Fibroblast of lung (primary cell): Measurements from ENCODE around the gene ARAP3. TPM values are rescaled to one million over a fixed set of nuclear protein-coding genes. Genes with fewer than 3 reads are reported as not detected.
A peak's percentile ranks its signal among the peaks of the same experiment; 100 is the strongest.

Experiments
- DNase-seq, 2 donors: peaks; one replicate each; pipeline versions ENCODE4 v3.0.0 to v3.0.0-alpha.2; 2010; ENCODE audit warnings: low read depth in 2 of 2
- H2AFZ ChIP-seq: 2 replicates; pipeline ENCODE4 v1.5.1; 2012; ENCODE audit warnings: low read length, control low read depth, inconsistent platforms
- H3K27ac ChIP-seq: 2 replicates; pipeline ENCODE4 v1.5.1; 2011; ENCODE audit warnings: low read length, control low read depth; ENCODE audit not compliant: insufficient read depth
- H3K27me3 ChIP-seq: 2 replicates; pipeline ENCODE4 v1.5.1; 2011; ENCODE audit warnings: mild to moderate bottlenecking, low read length; ENCODE audit not compliant: control insufficient read depth, insufficient read depth
- H3K36me3 ChIP-seq: 2 replicates; pipeline ENCODE4 v1.5.1; 2011; ENCODE audit warnings: low read length; ENCODE audit not compliant: control insufficient read depth, insufficient read depth
- H3K4me1 ChIP-seq: 2 replicates; pipeline ENCODE4 v1.5.1; 2011; ENCODE audit warnings: low read length; ENCODE audit not compliant: control insufficient read depth, insufficient read depth; ENCODE audit errors: extremely low read depth
- H3K4me2 ChIP-seq: 2 replicates; pipeline ENCODE4 v1.5.1; 2011; ENCODE audit warnings: low read length, control low read depth; ENCODE audit not compliant: insufficient read depth; ENCODE audit errors: extremely low read depth
- H3K4me3 ChIP-seq, 4 experiments: fragments of 200-600 bp in 1 of 4; sonication (generic) in 1 of 4; replicated peaks in 1 of 4; 2 replicates each; pipeline ENCODE4 v1.5.1; 2011 to 2016; ENCODE audit warnings: low read length in 4 of 4, low read depth in 3 of 4, mild to moderate bottlenecking in 3 of 4, control low read depth in 2 of 4, inconsistent platforms in 1 of 4, mixed read lengths in 1 of 4; ENCODE audit not compliant: insufficient read depth in 1 of 4; ENCODE audit errors: control extremely low read depth in 1 of 4
- H3K79me2 ChIP-seq: 2 replicates; pipeline ENCODE4 v1.5.1; 2012; ENCODE audit warnings: mild to moderate bottlenecking, low read length, inconsistent platforms; ENCODE audit not compliant: control insufficient read depth, insufficient read depth
- H3K9ac ChIP-seq: 2 replicates; pipeline ENCODE4 v1.5.1; 2011; ENCODE audit warnings: mild to moderate bottlenecking, low read length, control low read depth; ENCODE audit not compliant: insufficient read depth
- H3K9me3 ChIP-seq: 2 replicates; pipeline ENCODE4 v1.5.1; 2012; ENCODE audit warnings: low read depth, low read length; ENCODE audit not compliant: control insufficient read depth, insufficient read depth
- H4K20me1 ChIP-seq: 2 replicates; pipeline ENCODE4 v1.5.1; 2011; ENCODE audit warnings: low read length; ENCODE audit not compliant: control insufficient read depth, insufficient read depth; ENCODE audit errors: extremely low read depth
- CTCF ChIP-seq, 2 donors: IDR thresholded peaks in 1 of 2; conservative IDR thresholded peaks in 1 of 2; 1 replicate in 1 of 2; 2 replicates in 1 of 2; pipeline ENCODE4 v1.5.1; 2011 to 2012; ENCODE audit warnings: low read length in 2 of 2, control low read depth in 1 of 2, inconsistent platforms in 1 of 2, low read depth in 1 of 2, mild to moderate bottlenecking in 1 of 2
- EZH2 ChIP-seq: IDR thresholded peaks from 2 replicates; pipeline ENCODE4 v1.5.1; 2012; ENCODE audit warnings: low read length, control low read depth, mild to moderate bottlenecking; ENCODE audit errors: missing control alignments
- polyA plus RNA-seq, 2 donors: library from polyadenylated mRNA; depleted of rRNA in 1 of 2; stranded (reverse) in 1 of 2; unstranded in 1 of 2; fragments of >200 nt; gene quantifications; 2 replicates each; pipeline ENCODE4 v1.2.1, GENCODE V29; 2011 to 2012; ENCODE audit warnings: missing spikeins in 1 of 2
- total RNA-seq: library from RNA; depleted of rRNA; stranded (reverse); fragments of >200 nt; gene quantifications from 2 replicates; pipeline ENCODE4 v1.2.1, GENCODE V29; 2014

The ARAP3 gene
- total and polyA plus RNA-seq, 2 donors (not counting 1 experiment from before 2014, with no cell fraction given), result 2.9 to 3.8 TPM

- H3K36me3 ChIP-seq, result no peaks in the 10 kb centered on the region
- H3K27me3 ChIP-seq, result no peaks in the 10 kb centered on the region
- H3K9me3 ChIP-seq, result no peaks in the 10 kb centered on the region
- H3K4me1 ChIP-seq, result peaks cover 2% of the 10 kb centered on the region
- no peak overlapping the region for H3K9ac ChIP-seq
- H2AFZ ChIP-seq, result no peak overlapping the region
- no peaks in the 10 kb centered on the region for H4K20me1 ChIP-seq
- no peak overlapping the region for H3K4me2 ChIP-seq
- H3K27ac ChIP-seq, result no peak overlapping the region
- peaks cover 21% of the 10 kb centered on the region for H3K79me2 ChIP-seq
- no peak overlapping the region for H3K4me3 ChIP-seq
- no peak for TF ChIP-seq CTCF (conservative IDR thresholded peaks at IDR 0.05 in 1 of 2, IDR thresholded peaks at IDR 0.05 in 1 of 2; ENCODE audit: low read depth in 1 of 2, low read length in 2 of 2)
- no peak for TF ChIP-seq EZH2
- DNase-seq, result no peak
Measured at GRCh38 chr5:141639357-141640050, 42.5 kb downstream of the ARAP3 start.

GRCh38 chr5:141638771-141639170, 43.3 kb downstream of the ARAP3 start:
- no peaks in the 10 kb centered on the region for H3K36me3 ChIP-seq
- no peak overlapping the region for H3K27ac ChIP-seq
- H3K79me2 ChIP-seq, result peaks cover 26% of the 10 kb centered on the region
- H3K9me3 ChIP-seq, result no peaks in the 10 kb centered on the region
- no peak for DNase-seq
- no peak overlapping the region for H3K9ac ChIP-seq
- TF ChIP-seq EZH2 (no peak), CTCF (conservative IDR thresholded peaks at IDR 0.05 in 1 of 2, IDR thresholded peaks at IDR 0.05 in 1 of 2; ENCODE audit: low read depth in 1 of 2, low read length in 2 of 2) (no peak)
- no peak overlapping the region for H2AFZ ChIP-seq
- H4K20me1 ChIP-seq, result no peaks in the 10 kb centered on the region
- H3K4me3 ChIP-seq, result no peak overlapping the region
- no peaks in the 10 kb centered on the region for H3K27me3 ChIP-seq
- H3K4me1 ChIP-seq, result peaks cover 2% of the 10 kb centered on the region
- H3K4me2 ChIP-seq, result no peak overlapping the region

- TF ChIP-seq CTCF (conservative IDR thresholded peaks at IDR 0.05 in 1 of 2, IDR thresholded peaks at IDR 0.05 in 1 of 2; ENCODE audit: low read depth in 1 of 2, low read length in 2 of 2) (peak; percentile 15 to 42), EZH2 (no peak)
- no peaks in the 10 kb centered on the region for H3K27me3 ChIP-seq
- no peaks in the 10 kb centered on the region for H3K9me3 ChIP-seq
- no peak overlapping the region for H3K27ac ChIP-seq
- H4K20me1 ChIP-seq, result no peaks in the 10 kb centered on the region
- H3K4me1 ChIP-seq, result peaks cover 2% of the 10 kb centered on the region
- peak; percentile 38 to 54 for DNase-seq
- peak overlapping the region; percentile 20 for H3K4me2 ChIP-seq
- peaks cover 29% of the 10 kb centered on the region for H3K79me2 ChIP-seq
- H3K9ac ChIP-seq, result peak overlapping the region; percentile 82
- H2AFZ ChIP-seq, result peak overlapping the region; percentile 60
- H3K4me3 ChIP-seq, result peak overlapping the region; percentile 69 to 99 (median 94)
- H3K36me3 ChIP-seq, result no peaks in the 10 kb centered on the region
Measured at GRCh38 chr5:141637767-141638419, 44.1 kb downstream of the ARAP3 start.
